Activated CD4-positive, alpha-beta T cell treated with anti-CD3 and anti-CD28 coated beads for 48 hours (primary cell): Measurements from ENCODE around the gene COL27A1.

Source experiments
- DNase-seq: peaks from one replicate; pipeline ENCODE4 v3.0.0-alpha.2; 2020

The COL27A1 gene

GRCh38 chr9:114230068-114230467 is 74.7 kb downstream of the COL27A1 start:
- DNase-seq = no peak

- no peak for DNase-seq
Observed at GRCh38 chr9:114231273-114231672, 75.9 kb downstream of the COL27A1 start.

- DNase-seq = no peak
Observed at GRCh38 chr9:114231719-114232449, 76.5 kb downstream of the COL27A1 start.

GRCh38 chr9:114233491-114234185 is 78.3 kb downstream of the COL27A1 start:
- no peak for DNase-seq

GRCh38 chr9:114235033-114235661 is 79.8 kb downstream of the COL27A1 start:
- DNase-seq = peak; percentile 33

DNA sequence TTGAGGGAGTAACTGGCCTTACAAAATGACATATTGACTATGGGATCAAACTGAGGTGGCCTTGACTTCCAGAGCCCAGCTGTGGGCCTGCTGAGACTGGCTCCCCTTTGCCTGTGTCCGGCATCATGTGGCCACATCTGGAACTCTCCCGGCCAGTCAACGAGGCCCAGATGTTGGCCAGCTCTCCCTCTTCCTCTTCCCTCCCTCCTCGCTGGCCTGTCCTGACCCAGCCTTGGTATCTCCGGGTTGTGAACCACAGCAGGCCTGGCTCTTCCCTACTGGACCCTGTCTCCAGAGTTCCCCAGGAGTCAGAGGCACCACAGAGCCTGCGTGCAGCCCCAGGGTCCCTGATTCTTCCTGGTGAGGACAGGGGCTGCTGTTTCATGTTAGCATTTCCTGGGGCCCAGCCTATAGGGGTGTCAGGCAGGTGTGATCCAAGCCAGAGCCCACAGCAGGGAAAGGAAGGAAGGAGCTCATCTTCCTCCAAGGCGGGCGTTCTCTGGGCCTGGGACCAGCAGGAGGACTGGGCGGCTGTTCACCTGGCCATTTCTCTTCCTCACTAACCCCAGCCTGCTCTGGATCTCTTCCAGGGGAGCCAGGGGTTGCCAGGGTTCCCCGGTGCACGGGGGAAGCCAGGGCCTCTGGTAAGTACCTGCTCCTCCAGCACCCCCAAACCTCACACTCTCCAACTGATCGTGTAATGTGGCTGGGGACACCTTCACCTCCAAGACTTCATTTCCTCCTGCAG is 81.2 kb downstream of the COL27A1 start:
- DNase-seq = no peak

- no peak for DNase-seq
Observed at GRCh38 chr9:114237247-114237646, 81.9 kb downstream of the COL27A1 start.

DNA sequence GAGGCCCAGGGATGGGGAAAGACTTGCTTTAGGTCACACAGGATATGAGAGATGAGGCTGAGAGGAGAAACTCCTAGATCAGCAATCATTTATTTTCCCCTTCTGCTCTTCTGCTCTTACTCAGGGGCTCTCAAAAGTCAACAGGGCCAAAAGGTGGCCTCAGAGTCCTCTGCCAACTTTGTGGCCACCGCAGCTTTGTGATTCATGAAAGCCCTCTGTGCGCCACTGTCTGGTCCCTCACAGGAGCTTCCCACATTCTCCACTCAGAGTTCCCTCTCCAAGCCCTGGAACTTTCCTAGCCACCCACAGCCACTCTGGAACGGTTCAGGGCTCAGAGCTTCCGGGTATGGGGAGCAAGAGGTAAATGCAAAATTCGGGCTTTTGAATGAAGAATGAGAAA is 82.4 kb downstream of the COL27A1 start:
- no peak for DNase-seq

DNA sequence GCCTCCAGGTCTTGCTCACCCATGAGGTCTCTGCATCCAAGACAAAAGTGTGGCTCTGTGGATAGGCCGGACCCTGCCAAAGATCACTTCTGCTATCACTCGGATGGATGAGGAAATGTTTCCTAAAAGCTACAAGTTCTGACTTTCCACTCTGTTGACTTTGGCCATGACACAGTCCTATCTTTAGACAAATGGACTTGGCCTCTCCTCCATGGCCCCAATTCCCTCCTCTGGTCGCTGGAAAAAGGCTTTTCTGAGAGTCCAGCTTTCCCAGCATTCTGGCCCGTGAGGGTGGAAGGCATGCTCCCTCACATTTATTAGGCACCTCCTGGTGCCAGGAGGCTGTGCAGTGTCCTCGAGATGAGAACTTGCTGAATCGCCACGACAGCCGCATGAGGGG is 83.1 kb downstream of the COL27A1 start:
- DNase-seq = no peak

- DNase-seq = peak; percentile 7
Observed at GRCh38 chr9:114238891-114239875, 83.8 kb downstream of the COL27A1 start.

DNA sequence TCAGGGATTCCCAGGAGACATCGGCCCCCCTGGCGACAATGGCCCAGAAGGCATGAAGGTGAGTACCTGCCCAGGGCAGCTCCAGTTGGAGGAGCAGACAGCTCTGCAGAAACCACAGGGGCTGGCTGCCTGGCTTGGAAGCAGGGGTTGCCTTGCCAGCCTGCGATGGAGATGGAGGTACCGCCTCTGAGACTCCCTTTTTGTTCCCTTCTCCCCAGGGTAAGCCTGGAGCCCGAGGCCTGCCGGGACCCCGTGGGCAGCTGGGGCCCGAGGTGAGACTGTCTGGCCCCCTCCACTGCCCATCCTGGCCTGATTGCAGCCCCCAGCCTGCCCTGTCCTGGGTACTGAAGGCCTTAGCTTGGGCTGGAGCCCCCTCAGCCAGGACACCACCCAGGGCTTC is 84.9 kb downstream of the COL27A1 start:
- DNase-seq = no peak

DNA sequence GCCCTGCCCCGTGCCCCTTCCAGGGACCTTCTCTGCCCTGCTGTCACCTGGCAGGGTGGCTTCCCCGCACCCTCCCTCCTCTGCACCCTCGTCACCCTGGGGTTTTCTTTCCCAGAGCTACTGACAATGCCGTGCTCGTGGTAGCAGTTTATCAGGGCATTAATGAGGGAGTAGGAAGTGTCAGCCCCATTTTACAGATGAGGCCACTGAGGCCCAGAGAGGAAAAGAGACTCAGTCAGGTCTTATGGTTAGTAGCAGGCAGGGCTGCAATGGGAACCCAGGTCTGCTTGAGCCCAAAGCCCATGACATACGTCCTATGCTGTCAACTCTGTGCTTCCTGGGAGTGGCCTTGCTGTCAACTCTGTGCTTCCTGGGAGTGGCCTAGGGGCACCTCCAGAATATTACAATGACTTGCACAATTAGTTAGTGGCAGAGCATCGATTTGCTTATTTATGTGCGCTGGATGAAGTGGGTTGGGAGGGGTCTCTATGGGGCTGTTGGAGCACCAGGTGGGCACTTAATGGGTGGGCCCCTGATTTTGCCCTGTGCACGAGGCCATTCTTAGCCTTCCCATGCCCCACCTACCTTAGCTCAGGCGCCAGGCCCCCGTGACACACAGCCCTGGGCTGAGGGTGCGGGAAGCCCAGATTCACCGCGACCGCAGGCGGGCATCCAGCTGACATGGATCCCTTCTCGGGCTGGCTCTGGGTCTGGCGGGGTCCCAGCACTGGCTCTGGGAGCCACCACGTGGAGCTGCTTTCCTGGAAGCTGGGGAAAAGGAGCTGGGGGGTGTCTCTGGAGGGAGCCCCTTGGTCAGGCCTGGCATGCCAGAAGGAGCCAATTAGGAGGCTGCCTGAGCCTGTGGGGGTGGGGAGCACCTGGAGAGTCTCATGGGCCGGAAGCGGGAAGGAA is 85.6 kb downstream of the COL27A1 start:
- DNase-seq = no peak

GRCh38 chr9:114242837-114243236 is 87.5 kb downstream of the COL27A1 start:
- no peak for DNase-seq

- no peak for DNase-seq
Observed at GRCh38 chr9:114243240-114243639, 87.9 kb downstream of the COL27A1 start.

GRCh38 chr9:114244570-114244969 is 89.2 kb downstream of the COL27A1 start:
- no peak for DNase-seq

GRCh38 chr9:114246558-114246957 is 91.2 kb downstream of the COL27A1 start:
- DNase-seq = no peak

DNA sequence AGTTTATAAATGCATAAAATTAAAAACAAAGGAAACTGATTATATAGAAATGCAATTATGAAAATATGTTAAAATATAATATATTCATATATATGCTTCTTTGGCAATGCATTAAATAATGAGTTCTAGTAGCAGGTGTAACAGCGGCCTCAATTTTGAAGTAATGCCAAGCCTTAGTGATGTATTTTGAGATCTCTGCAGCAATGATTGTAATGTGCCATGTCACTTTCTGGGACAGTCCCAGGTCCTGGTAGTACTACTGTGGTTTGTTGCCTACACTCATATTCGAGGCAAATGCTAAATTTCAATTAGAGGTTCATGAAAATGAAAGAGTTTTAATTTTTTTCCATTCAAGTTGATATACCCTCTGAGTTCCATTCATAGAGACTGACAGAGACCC is 91.7 kb downstream of the COL27A1 start:
- DNase-seq = no peak

- no peak for DNase-seq
Observed at GRCh38 chr9:114247491-114247890, 92.2 kb downstream of the COL27A1 start.

GRCh38 chr9:114248299-114248707 is 93.0 kb downstream of the COL27A1 start:
- DNase-seq = no peak

DNA sequence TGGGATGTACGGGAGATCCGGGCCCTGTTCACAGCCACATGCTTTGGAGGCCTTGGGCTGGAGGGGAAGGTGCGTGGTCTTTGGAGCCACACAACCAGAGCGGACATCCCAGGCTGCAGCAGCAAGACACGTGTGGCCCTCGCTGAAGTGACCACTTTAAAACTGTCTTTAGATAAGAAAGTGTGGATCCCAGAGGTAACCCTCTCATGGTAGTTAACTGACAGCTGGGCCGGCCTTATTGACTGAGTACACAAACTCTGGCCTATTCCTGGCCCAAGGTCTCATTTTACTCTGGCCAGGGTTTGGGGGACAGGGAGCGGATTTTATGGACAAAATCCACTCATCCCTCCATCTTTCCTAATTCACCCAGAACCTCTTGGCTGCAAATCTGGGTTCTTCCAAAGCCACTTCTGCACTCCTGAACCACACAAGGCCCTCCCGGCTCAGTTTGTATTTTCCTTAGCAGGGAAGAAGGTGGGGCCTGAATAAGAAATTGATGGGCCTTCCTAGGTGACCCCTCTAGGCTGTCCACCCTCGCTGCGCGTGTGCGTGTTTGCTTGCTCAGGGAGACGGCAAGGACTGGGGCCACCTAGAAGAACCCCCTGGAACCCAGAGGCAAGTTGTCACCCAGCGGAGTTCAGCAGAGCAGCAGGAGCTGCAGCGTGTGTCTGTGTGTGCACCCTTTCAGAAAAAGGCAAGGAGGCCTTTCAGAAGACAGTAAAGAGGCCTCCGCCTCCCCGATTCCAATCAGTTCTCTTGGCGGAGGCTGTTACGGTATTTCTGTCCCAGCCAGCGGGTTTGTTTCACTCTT is 94.3 kb downstream of the COL27A1 start:
- DNase-seq = no peak
